Mammary epithelial cell (primary cell): Measurements from ENCODE around the gene NFS1.

Source experiments
- CTCF ChIP-seq, 2 donors: IDR thresholded peaks in 1 of 2; conservative IDR thresholded peaks in 1 of 2; 2 replicates each; pipeline ENCODE4 v1.5.1; 2011 to 2012; ENCODE audit warnings: inconsistent platforms in 2 of 2, low read length in 2 of 2, mild to moderate bottlenecking in 2 of 2, control low read depth in 1 of 2, low read depth in 1 of 2; ENCODE audit not compliant: insufficient read depth in 1 of 2; ENCODE audit errors: extremely low read depth in 1 of 2
- EZH2 ChIP-seq: IDR thresholded peaks from 2 replicates; pipeline ENCODE4 v1.6.1; 2012; ENCODE audit warnings: low read length, inconsistent platforms, borderline replicate concordance

GRCh38 chr20:35719717-35720116, 20.6 kb upstream of the NFS1 start:
- TF ChIP-seq CTCF (conservative IDR thresholded peaks at IDR 0.05 in 1 of 2, IDR thresholded peaks at IDR 0.05 in 1 of 2; ENCODE audit: extremely low read depth in 1 of 2, insufficient read depth in 1 of 2, low read depth in 1 of 2, low read length in 2 of 2) (no peak), EZH2 (no peak)
